K562 (cell line): ENCODE results near the gene HOXB7. TPM values are rescaled to one million over a fixed set of nuclear protein-coding genes. Genes with fewer than 3 reads are reported as not detected.
A peak's percentile ranks its signal among the peaks of the same experiment; 100 is the strongest.

Source experiments
- ATAC-seq: fragments of 200-7000 bp; cut with Tn5 transposase; 3 replicates; pipeline ENCODE4 v1.9.1; 2020; ENCODE audit warnings: moderate library complexity
- BruUV-seq: library from RNA; stranded (reverse); fragments of 400-500 nt; replicated peaks from 2 replicates; lab custom pipeline; 2021; lab: Mats Ljungman, UMichigan
- CTCF ChIA-PET: fragments of 300-600 bp; formaldehyde crosslinking; extraction: SDS; loops from one replicate; lab custom pipeline; 2021; ENCODE audit warnings: low intra/inter-chr PET ratio; lab: Yijun Ruan, JAX
- POLR2A ChIA-PET: fragments of 300-600, 350-650 bp; sonication (Branson Sonifier 250); formaldehyde crosslinking; extraction: SDS; loops from one replicate; lab custom pipeline; 2021; ENCODE audit warnings: antibody characterized with exemption, inconsistent platforms; lab: Yijun Ruan, JAX
- DNase-seq, 4 experiments: peaks; one replicate each; pipeline versions ENCODE4 v3.0.0 to v3.0.0-alpha.2; 2011 to 2018; ENCODE audit warnings: low spot score in 3 of 4, mixed read lengths in 3 of 4; ENCODE audit errors: extremely low read depth in 1 of 4
- FAIRE-seq: peaks from 2 replicates; lab custom pipeline; 2011; peaks lifted over from hg19 to GRCh38; lab: Jason Lieb, UNC
- H2AFZ ChIP-seq: 2 replicates; pipeline ENCODE4 v1.6.0; 2011; ENCODE audit warnings: low read depth, low read length, control low read depth, inconsistent platforms
- H3K27ac ChIP-seq: fragments of 200-600 bp; 3 replicates; pipeline ENCODE4 v1.8.0; 2011; ENCODE audit warnings: low read depth, mild to moderate bottlenecking, control low read depth, inconsistent platforms, low read length, moderate library complexity, mixed read lengths; ENCODE audit errors: extremely low read depth
- H3K27me3 ChIP-seq, 2 experiments: fragments of 300-600 bp in 1 of 2; 2 replicates in 1 of 2; 3 replicates in 1 of 2; pipeline versions ENCODE4 v1.6.0 to v1.8.0; 2011; ENCODE audit warnings: inconsistent platforms in 2 of 2, low read length in 2 of 2, mild to moderate bottlenecking in 1 of 2, mixed read lengths in 1 of 2, moderate library complexity in 1 of 2; ENCODE audit not compliant: control insufficient read depth in 2 of 2, insufficient read depth in 2 of 2
- H3K36me3 ChIP-seq: fragments of 300-600 bp; 3 replicates; pipeline ENCODE4 v1.8.0; 2011; ENCODE audit warnings: mild to moderate bottlenecking, low read length, inconsistent platforms; ENCODE audit not compliant: control insufficient read depth, insufficient read depth
- H3K4me1 ChIP-seq, 2 experiments: fragments of 200-600 bp in 1 of 2; replicated peaks in 1 of 2; 2 replicates in 1 of 2; 3 replicates in 1 of 2; pipeline versions ENCODE4 v1.5.1 to v1.8.0; 2011; ENCODE audit warnings: inconsistent platforms in 2 of 2, low read length in 2 of 2, mild to moderate bottlenecking in 1 of 2, mixed read lengths in 1 of 2, moderate library complexity in 1 of 2; ENCODE audit not compliant: control insufficient read depth in 2 of 2, insufficient read depth in 2 of 2
- H3K4me2 ChIP-seq: 2 replicates; pipeline ENCODE4 v1.6.1; 2011; ENCODE audit warnings: low read length, control low read depth, inconsistent platforms, mixed read lengths; ENCODE audit not compliant: insufficient read depth
- H3K4me3 ChIP-seq: fragments of 200-600 bp; sonication (generic), shearing (Covaris generic); 2 replicates; pipeline ENCODE4 v1.5.1; 2016; ENCODE audit warnings: control low read depth, inconsistent platforms
- H3K79me2 ChIP-seq: fragments of 200-600 bp; 3 replicates; pipeline ENCODE4 v1.8.0; 2011; ENCODE audit warnings: low read length, inconsistent platforms; ENCODE audit not compliant: control insufficient read depth, insufficient read depth
- H3K9ac ChIP-seq, 2 experiments: 2 replicates each; pipeline versions ENCODE4 v1.6.0 to v1.6.1; 2011; ENCODE audit warnings: low read depth in 2 of 2, low read length in 2 of 2, control low read depth in 1 of 2, inconsistent platforms in 1 of 2, mild to moderate bottlenecking in 1 of 2, mixed read lengths in 1 of 2; ENCODE audit not compliant: insufficient read depth in 1 of 2
- H3K9me1 ChIP-seq: one replicate; pipeline ENCODE4 v1.6.0; 2011; ENCODE audit warnings: inconsistent platforms, mild to moderate bottlenecking, low read length, moderate library complexity; ENCODE audit not compliant: control insufficient read depth, insufficient read depth
- H3K9me3 ChIP-seq: replicated peaks from 2 replicates; pipeline ENCODE4 v1.5.1; 2011; ENCODE audit warnings: low read depth, low read length, inconsistent platforms; ENCODE audit not compliant: control insufficient read depth, insufficient read depth
- H4K20me1 ChIP-seq: replicated peaks from 2 replicates; pipeline ENCODE4 v1.6.1; 2011; ENCODE audit warnings: low read length, inconsistent platforms, mixed read lengths; ENCODE audit not compliant: control insufficient read depth, insufficient read depth
- CHD1 ChIP-seq: fragments of 200-600 bp; sonication (generic); IDR thresholded peaks from one replicate; pipeline ENCODE4 v1.6.1; 2012; ENCODE audit warnings: mild to moderate bottlenecking, moderate library complexity, low read length, inconsistent platforms
- ETV1 ChIP-seq: fragments of 450-650 bp; conservative IDR thresholded peaks from 2 replicates; pipeline ENCODE4 v1.6.1; 2016; ENCODE audit warnings: missing genetic modification characterization, control low read depth, low read depth, missing compliant biosample characterization
- ILF3 ChIP-seq: fragments of 450-650 bp; IDR thresholded peaks from 2 replicates; pipeline ENCODE4 v1.6.1; 2018; ENCODE audit warnings: antibody characterized with exemption, mild to moderate bottlenecking, moderate library complexity, borderline replicate concordance
- MAZ ChIP-seq, 2 experiments: fragments of 450-650 bp in 1 of 2; sonication (generic) in 1 of 2; formaldehyde crosslinking; IDR thresholded peaks in 1 of 2; conservative IDR thresholded peaks in 1 of 2; 2 replicates each; pipeline versions ENCODE4 v1.4.0 to v1.5.0; 2020; ENCODE audit warnings: mild to moderate bottlenecking in 1 of 2, missing genetic modification reagents in 1 of 2
- POLR2G ChIP-seq: fragments of 200-400 bp; formaldehyde crosslinking; IDR thresholded peaks from 2 replicates; pipeline ENCODE4 v1.6.1; 2017; ENCODE audit warnings: low read depth, mild to moderate bottlenecking, antibody characterized with exemption, low read length, moderate library complexity
- PRPF4 ChIP-seq: fragments of 200-400 bp; formaldehyde crosslinking; IDR thresholded peaks from one replicate; pipeline ENCODE4 v1.6.1; 2017; ENCODE audit warnings: low read length, low read depth, mild to moderate bottlenecking; ENCODE audit not compliant: insufficient read depth, poor library complexity, severe bottlenecking
- RBFOX2 ChIP-seq: fragments of 200-400 bp; formaldehyde crosslinking; IDR thresholded peaks from 2 replicates; pipeline ENCODE4 v1.6.1; 2017; ENCODE audit warnings: low read depth, mild to moderate bottlenecking, low read length, moderate library complexity
- RBM22 ChIP-seq: fragments of 200-400 bp; formaldehyde crosslinking; IDR thresholded peaks from 2 replicates; pipeline ENCODE4 v1.6.1; 2018; ENCODE audit warnings: low read length, low read depth; ENCODE audit not compliant: poor library complexity, severe bottlenecking
- SAP30 ChIP-seq: fragments of 200-600 bp; sonication (generic); IDR thresholded peaks from 2 replicates; pipeline ENCODE4 v1.6.1; 2012; ENCODE audit warnings: borderline replicate concordance, low read depth, mild to moderate bottlenecking, moderate library complexity, low read length, control low read depth, inconsistent platforms; ENCODE audit not compliant: insufficient read depth, poor library complexity, severe bottlenecking
- SUPT5H ChIP-seq: fragments of 450-650 bp; IDR thresholded peaks from 2 replicates; pipeline ENCODE4 v1.6.1; 2016
- ZBED1 ChIP-seq: IDR thresholded peaks from 2 replicates; pipeline ENCODE4 v1.6.1; 2014
- ZBTB7A ChIP-seq: IDR thresholded peaks from 2 replicates; pipeline ENCODE4 v1.6.1; 2011; ENCODE audit warnings: low read depth, mild to moderate bottlenecking, low read length, moderate library complexity, borderline replicate concordance; ENCODE audit not compliant: control insufficient read depth
- WGBS: fragments of 100-300 bp; shearing (Covaris generic); methylation state at CpG from one replicate; pipeline ENCODE4 v1.1.6; 2016; ENCODE audit warnings: low coverage, mixed read lengths; ENCODE audit not compliant: insufficient coverage; ENCODE audit errors: missing lambda C conversion rate; 5-methylcytosine and 5-hydroxymethylcytosine counted together
- in situ Hi-C: fragments of 300-500 bp; cut with MboI; formaldehyde crosslinking; loops from 4 replicates; pipeline ENCODE4 v1.15.0; 2018; ENCODE audit warnings: inconsistent platforms, mixed read lengths
- intact Hi-C: fragments of 100-400 bp; cut with micrococcal nuclease; formaldehyde crosslinking; loops from 2 replicates; pipeline ENCODE4 v1.14.2; 2022
- polyA plus RNA-seq, 8 experiments: library from polyadenylated mRNA; depleted of rRNA in 4 of 8; stranded (reverse) in 5 of 8; unstranded in 3 of 8; fragments of >200 nt; fragmentation: Nextera tagmentation in 2 of 8; fragmentation: Illumina TruSeq in 1 of 8; extraction: Ambion mirVana in 2 of 8; extraction: Trizol in 1 of 8; gene quantifications; 2 replicates each; pipeline versions ENCODE4 v1.2.1 to v1.2.3, GENCODE V29; 2011 to 2014; ENCODE audit warnings: inconsistent platforms in 1 of 8, missing spikeins in 1 of 8
- total RNA-seq, 7 experiments: library from RNA; depleted of rRNA in 6 of 7; stranded (reverse); fragments of >200 nt in 6 of 7; fragmentation: Illumina TruSeq in 2 of 7; extraction: Trizol in 2 of 7; gene quantifications; 2 replicates each; pipeline versions ENCODE4 v1.2.1 to v1.2.3, GENCODE V29; 2011 to 2021; ENCODE audit warnings: low replicate concordance in 1 of 7
- TF ChIP-seq, protein P1 (sequence below): fragments of 200-800 bp; sonication (Bioruptor generic); IDR thresholded peaks from 2 replicates; pipeline ENCODE4 v1.6.1; 2017; ENCODE audit warnings: missing genetic modification characterization, missing compliant biosample characterization
- TF ChIP-seq, protein P2 (sequence below): fragments of 450-650 bp; formaldehyde crosslinking; IDR thresholded peaks from 2 replicates; pipeline ENCODE4 v1.4.0; 2020; ENCODE audit warnings: mild to moderate bottlenecking, moderate library complexity

Gene HOXB7
- total and polyA plus RNA-seq, 9 of the 15 experiments (the other 6 are each of a cell fraction or from before 2014, with no cell fraction given): 5.5 to 16.7 (median 8.3) TPM

DNA sequence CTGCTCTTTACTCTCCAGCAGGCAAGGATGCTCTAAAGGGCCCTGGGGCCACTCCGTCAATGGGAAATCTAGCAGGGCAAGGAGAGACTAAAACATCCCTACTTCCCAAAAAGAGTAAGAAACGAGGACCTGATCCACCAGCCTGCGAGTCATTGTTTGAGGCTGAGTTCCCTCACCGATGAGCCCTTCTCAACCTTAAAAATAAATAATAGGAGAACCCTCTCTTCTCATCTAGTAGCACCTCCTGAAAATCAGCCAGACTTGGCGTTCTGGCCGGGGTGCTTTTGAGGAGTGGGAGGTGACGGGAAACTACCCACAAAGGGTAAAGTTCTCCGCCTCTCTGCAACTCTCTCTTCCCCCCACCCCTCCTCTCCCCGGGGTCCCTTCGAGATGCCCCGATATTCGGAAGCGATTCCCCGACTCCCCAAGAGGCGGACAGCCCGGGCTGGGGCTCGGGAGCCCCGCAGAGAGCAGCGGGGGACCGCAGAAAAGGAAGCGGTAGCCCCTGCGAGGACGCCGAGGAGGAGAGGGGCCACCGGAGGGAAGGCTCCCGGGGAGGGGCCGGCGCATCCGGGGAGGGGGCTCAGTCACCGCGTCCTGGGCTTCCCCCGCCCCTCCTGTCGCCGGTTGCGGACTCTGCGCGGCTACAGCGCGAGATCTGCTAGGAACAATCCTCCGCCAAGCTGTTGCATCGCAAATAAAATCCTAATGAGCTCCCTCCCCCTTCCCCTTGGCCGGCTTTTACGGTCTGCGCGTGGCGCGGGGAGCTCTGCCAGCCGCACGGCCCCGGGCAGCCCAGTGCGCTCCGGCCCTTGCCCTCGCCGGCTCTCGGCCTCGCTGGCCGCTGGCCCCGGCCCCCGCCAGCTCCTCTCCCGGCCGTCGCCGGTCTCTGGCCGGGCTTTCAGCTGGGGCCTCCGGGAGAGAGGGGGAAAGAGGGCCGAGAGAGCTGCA is 14.0 kb upstream of the HOXB7 start:
- H3K9me3 ChIP-seq: no peaks in the 10 kb centered on the region
- FAIRE-seq (no peak), ATAC-seq (peak; percentile 0; the same call in 2 of the 3 replicates), DNase-seq (peak; percentile 55 to 66 (median 57))
- in situ Hi-C loops: loop anchor here (10.0 kb wide), 1 partner anchor 590 kb away; the partner anchor contains the start of gene COPZ2
- peaks cover 49% of the 10 kb centered on the region for H3K36me3 ChIP-seq
- H3K4me2 ChIP-seq: peak overlapping the region; percentile 65
- H3K79me2 ChIP-seq: peaks cover 96% of the 10 kb centered on the region
- ChIA-PET POLR2A (interaction anchor here (0.5 to 4.0 kb wide), 25 partner anchors 7 to 502 kb away, joined by 3 to 43 read pairs (median 4); partner anchors contain the start of genes HOXB3 and HOXB5), CTCF (no interaction called here)
- peak overlapping the region; percentile 99 to 100 for H3K9ac ChIP-seq
- no peaks in the 10 kb centered on the region for H3K27me3 ChIP-seq
- H4K20me1 ChIP-seq: peaks cover 47% of the 10 kb centered on the region
- WGBS: under 1% methylated on average over 39 of the region's 66 CpGs
- no peak overlapping the region for H2AFZ ChIP-seq
- H3K9me1 ChIP-seq: no peaks in the 10 kb centered on the region
- no TSS peak for BruUV-seq
- peak overlapping the region; percentile 97 for H3K4me3 ChIP-seq
- peaks cover 50 to 63% of the 10 kb centered on the region in 2 experiments for H3K4me1 ChIP-seq
- H3K27ac ChIP-seq: peak overlapping the region; percentile 99
- intact Hi-C loops: loop anchor here (5.0 kb wide), 1 partner anchor 372 kb away; the partner anchor contains the start of gene IGF2BP1
- TF ChIP-seq, protein P1, sequence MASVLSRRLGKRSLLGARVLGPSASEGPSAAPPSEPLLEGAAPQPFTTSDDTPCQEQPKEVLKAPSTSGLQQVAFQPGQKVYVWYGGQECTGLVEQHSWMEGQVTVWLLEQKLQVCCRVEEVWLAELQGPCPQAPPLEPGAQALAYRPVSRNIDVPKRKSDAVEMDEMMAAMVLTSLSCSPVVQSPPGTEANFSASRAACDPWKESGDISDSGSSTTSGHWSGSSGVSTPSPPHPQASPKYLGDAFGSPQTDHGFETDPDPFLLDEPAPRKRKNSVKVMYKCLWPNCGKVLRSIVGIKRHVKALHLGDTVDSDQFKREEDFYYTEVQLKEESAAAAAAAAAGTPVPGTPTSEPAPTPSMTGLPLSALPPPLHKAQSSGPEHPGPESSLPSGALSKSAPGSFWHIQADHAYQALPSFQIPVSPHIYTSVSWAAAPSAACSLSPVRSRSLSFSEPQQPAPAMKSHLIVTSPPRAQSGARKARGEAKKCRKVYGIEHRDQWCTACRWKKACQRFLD (CRISPR knock-in tag): 0 out of 2 replicates have a peak, but pooled peaks have one; percentile 12
- TF ChIP-seq ILF3: peak; percentile 80; the same call in 1 of the 2 replicates
- TF ChIP-seq, protein P2, sequence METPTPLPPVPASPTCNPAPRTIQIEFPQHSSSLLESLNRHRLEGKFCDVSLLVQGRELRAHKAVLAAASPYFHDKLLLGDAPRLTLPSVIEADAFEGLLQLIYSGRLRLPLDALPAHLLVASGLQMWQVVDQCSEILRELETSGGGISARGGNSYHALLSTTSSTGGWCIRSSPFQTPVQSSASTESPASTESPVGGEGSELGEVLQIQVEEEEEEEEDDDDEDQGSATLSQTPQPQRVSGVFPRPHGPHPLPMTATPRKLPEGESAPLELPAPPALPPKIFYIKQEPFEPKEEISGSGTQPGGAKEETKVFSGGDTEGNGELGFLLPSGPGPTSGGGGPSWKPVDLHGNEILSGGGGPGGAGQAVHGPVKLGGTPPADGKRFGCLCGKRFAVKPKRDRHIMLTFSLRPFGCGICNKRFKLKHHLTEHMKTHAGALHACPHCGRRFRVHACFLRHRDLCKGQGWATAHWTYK (CRISPR knock-in tag): no peak
- peak; percentile 69 for TF ChIP-seq ETV1
- peak; percentile 59 for TF ChIP-seq RBM22
- peak; percentile 91; the same call in 1 of the 2 replicates for TF ChIP-seq ZBTB7A
- TF ChIP-seq ZBED1: no peak
- peak; percentile 79 for TF ChIP-seq POLR2G
- peak; percentile 98 for TF ChIP-seq CHD1
- TF ChIP-seq RBFOX2: peak; percentile 82
- peak; percentile 26 for TF ChIP-seq SAP30
- TF ChIP-seq SUPT5H: peak; percentile 4; the same call in 1 of the 2 replicates
- TF ChIP-seq PRPF4: peak; percentile 70
- TF ChIP-seq MAZ (CRISPR knock-in tag; conservative IDR thresholded peaks at IDR 0.05 in 1 of 2, IDR thresholded peaks at IDR 0.05 in 1 of 2): 0 out of 4 replicates have a peak, but pooled peaks of 1 of the 2 experiments have one; percentile 51
